HepG2 (cell line): ENCODE results near the gene TMEM131. TPM values are rescaled to one million over a fixed set of nuclear protein-coding genes. Genes with fewer than 3 reads are reported as not detected.
"Not testable (repeated sequence)": the region's sequence is repeated elsewhere in the genome, so short reads cannot be mapped to it uniquely, and the experiment has no call there.

ENCODE experiments used
- ATAC-seq: fragments of 200-7000 bp; cut with Tn5 transposase; 3 replicates; pipeline ENCODE4 v1.9.1; 2020; ENCODE audit warnings: mild to moderate bottlenecking, moderate library complexity
- BruUV-seq: library from RNA; stranded (reverse); fragments of 400-500 nt; replicated peaks from 2 replicates; lab custom pipeline; 2021; lab: Mats Ljungman, UMichigan
- CTCF ChIA-PET: fragments of 300-600 bp; formaldehyde crosslinking; extraction: SDS; loops from one replicate; lab custom pipeline; 2021; ENCODE audit warnings: low total read pairs, inconsistent platforms, low intra/inter-chr PET ratio; lab: Yijun Ruan, JAX
- POLR2A ChIA-PET: fragments of 350-600 bp; sonication (Branson Sonifier 250); formaldehyde crosslinking; loops from one replicate; lab custom pipeline; 2020; ENCODE audit warnings: antibody characterized with exemption, inconsistent platforms; lab: Yijun Ruan, JAX
- DNase-seq: peaks from one replicate; pipeline ENCODE4 v3.0.0-alpha.2; 2015; ENCODE audit warnings: low spot score
- FAIRE-seq: peaks from 3 replicates; lab custom pipeline; 2011; peaks lifted over from hg19 to GRCh38; lab: Jason Lieb, UNC
- H2AFZ ChIP-seq: one replicate; pipeline ENCODE4 v1.6.1; 2011; ENCODE audit warnings: low read length, inconsistent platforms
- H3K27ac ChIP-seq: fragments of 300-600 bp; 3 replicates; pipeline ENCODE4 v1.8.0; 2011; ENCODE audit warnings: mixed run types, mild to moderate bottlenecking, mixed read lengths, low read length, inconsistent platforms; ENCODE audit not compliant: insufficient read depth; ENCODE audit errors: extremely low read length
- H3K27me3 ChIP-seq, 2 experiments: fragments of 200-600 bp in 1 of 2; 2 replicates in 1 of 2; 3 replicates in 1 of 2; pipeline versions ENCODE4 v1.6.0 to v1.8.0; 2011; ENCODE audit warnings: low read length in 2 of 2, mild to moderate bottlenecking in 2 of 2, moderate library complexity in 2 of 2, inconsistent platforms in 1 of 2; ENCODE audit not compliant: insufficient read depth in 2 of 2, control insufficient read depth in 1 of 2
- H3K36me3 ChIP-seq, 2 experiments: fragments of 200-600 bp in 1 of 2; replicated peaks in 1 of 2; 2 replicates in 1 of 2; 3 replicates in 1 of 2; pipeline versions ENCODE4 v1.5.1 to v1.8.0; 2011; ENCODE audit warnings: low read length in 2 of 2, inconsistent platforms in 1 of 2; ENCODE audit not compliant: insufficient read depth in 2 of 2, control insufficient read depth in 1 of 2
- H3K4me1 ChIP-seq: 2 replicates; pipeline ENCODE4 v1.5.1; 2012; ENCODE audit warnings: low read length, inconsistent platforms; ENCODE audit not compliant: insufficient read depth
- H3K4me2 ChIP-seq: 2 replicates; pipeline ENCODE4 v1.6.0; 2011; ENCODE audit warnings: low read depth, low read length, inconsistent platforms
- H3K4me3 ChIP-seq, 3 experiments: fragments of 200-600 bp in 1 of 3; sonication (generic), shearing (Covaris generic) in 1 of 3; replicated peaks in 1 of 3; 2 replicates each; pipeline ENCODE4 v1.5.1; 2011 to 2016; ENCODE audit warnings: low read length in 3 of 3, inconsistent platforms in 2 of 3, low read depth in 2 of 3, mild to moderate bottlenecking in 2 of 3, control low read depth in 1 of 3, mixed read lengths in 1 of 3; ENCODE audit not compliant: insufficient read depth in 1 of 3
- H3K79me2 ChIP-seq: one replicate; pipeline ENCODE4 v1.6.1; 2011; ENCODE audit warnings: low read length, inconsistent platforms; ENCODE audit not compliant: insufficient read depth
- H3K9ac ChIP-seq: 2 replicates; pipeline ENCODE4 v1.6.0; 2011; ENCODE audit warnings: mild to moderate bottlenecking, low read depth, low read length, inconsistent platforms; ENCODE audit not compliant: insufficient read depth
- H3K9me3 ChIP-seq: 2 replicates; pipeline ENCODE4 v1.5.1; 2012; ENCODE audit warnings: mild to moderate bottlenecking, low read length
- H4K20me1 ChIP-seq: 2 replicates; pipeline ENCODE4 v1.6.0; 2011; ENCODE audit warnings: inconsistent platforms, mild to moderate bottlenecking, low read length, moderate library complexity; ENCODE audit not compliant: insufficient read depth
- CREB1 ChIP-seq, 2 experiments: fragments of 450-650 bp in 1 of 2; IDR thresholded peaks; 2 replicates each; pipeline ENCODE4 v1.6.1; 2016 to 2017; ENCODE audit warnings: control low read depth in 1 of 2, mild to moderate bottlenecking in 1 of 2, missing compliant biosample characterization in 1 of 2, missing genetic modification characterization in 1 of 2
- NFKBIZ ChIP-seq: IDR thresholded peaks from 2 replicates; pipeline ENCODE4 v1.6.1; 2018; ENCODE audit warnings: missing genetic modification reagents, missing compliant biosample characterization
- ZBTB39 ChIP-seq: sonication (generic); formaldehyde crosslinking; IDR thresholded peaks from 2 replicates; pipeline ENCODE4 v1.5.0; 2020; ENCODE audit warnings: missing genetic modification reagents
- ZKSCAN8 ChIP-seq: IDR thresholded peaks from 2 replicates; pipeline ENCODE4 v1.6.1; 2016; ENCODE audit warnings: borderline replicate concordance, missing genetic modification reagents, missing compliant biosample characterization
- ZNF275 ChIP-seq: sonication (generic); formaldehyde crosslinking; IDR thresholded peaks from 2 replicates; pipeline ENCODE4 v1.8.0; 2022; ENCODE audit warnings: missing genetic modification reagents, mild to moderate bottlenecking, inconsistent platforms, borderline replicate concordance
- ZNF598 ChIP-seq: sonication (generic); formaldehyde crosslinking; IDR thresholded peaks from 2 replicates; pipeline ENCODE4 v1.5.1; 2020; ENCODE audit warnings: mild to moderate bottlenecking, missing genetic modification reagents, borderline replicate concordance
- ZNF788 ChIP-seq: sonication (generic); formaldehyde crosslinking; IDR thresholded peaks from 2 replicates; pipeline ENCODE4 v1.5.0; 2020; ENCODE audit warnings: mild to moderate bottlenecking, missing genetic modification reagents, borderline replicate concordance
- WGBS: methylation state at CpG from one replicate; pipeline ENCODE4 v1.1.6; 2017; ENCODE audit warnings: low lambda C conversion rate; 5-methylcytosine and 5-hydroxymethylcytosine counted together
- in situ Hi-C: cut with HindIII; loops from 2 replicates; pipeline ENCODE4 v1.10.0; 2017; ENCODE audit warnings: low pct_unique_long_range_greater_than_20kb; ENCODE audit not compliant: extremely low pct_ligation_motif_present
- intact Hi-C: fragments of 100-400 bp; cut with micrococcal nuclease; formaldehyde crosslinking; loops from one replicate; pipeline ENCODE4 v1.10.0; 2022; ENCODE audit not compliant: unreplicated experiment
- polyA plus RNA-seq, 8 experiments: library from polyadenylated mRNA; depleted of rRNA in 3 of 8; stranded (reverse) in 7 of 8; unstranded in 1 of 8; fragments of >200 nt; fragmentation: Illumina TruSeq in 4 of 8; extraction: Trizol in 4 of 8; gene quantifications; 2 replicates each; pipeline versions ENCODE4 v1.2.1 to v1.2.3, GENCODE V29; 2011 to 2016; ENCODE audit warnings: low read depth in 4 of 8, missing spikeins in 1 of 8, mixed read lengths in 1 of 8; ENCODE audit not compliant: insufficient read depth in 1 of 8
- total RNA-seq, 5 experiments: library from RNA; depleted of rRNA; stranded (reverse); fragments of >200 nt; fragmentation: Illumina TruSeq; extraction: Trizol; gene quantifications; 2 replicates each; pipeline ENCODE4 v1.2.3, GENCODE V29; 2016; ENCODE audit warnings: low read depth in 1 of 5

Gene TMEM131
- total and polyA plus RNA-seq, 2 of the 13 experiments (the other 11 are each of a cell fraction or from before 2014, with no cell fraction given): 17.9 to 19.5 TPM

GRCh38 chr2:98025481-98026037, 29.8 kb upstream of the TMEM131 start (continued):
- TF ChIP-seq ZKSCAN8 (CRISPR knock-in tag) (no peak), CREB1 (IDR thresholded peaks at IDR 0.05) (no peak), CREB1 (CRISPR knock-in tag; IDR thresholded peaks at IDR 0.05) (no peak), NFKBIZ (CRISPR knock-in tag) (no peak), ZNF788 (no peak), ZNF275 (no peak), ZNF598 (CRISPR knock-in tag) (no peak), ZBTB39 (CRISPR knock-in tag) (no peak)

- FAIRE-seq, H2AFZ ChIP-seq, H4K20me1 ChIP-seq, H3K36me3 ChIP-seq, H3K27me3 ChIP-seq, BruUV-seq, H3K9me3 ChIP-seq, H3K79me2 ChIP-seq, H3K9ac ChIP-seq, intact Hi-C loops, POLR2A ChIA-PET, H3K4me1 ChIP-seq, ATAC-seq, in situ Hi-C loops, H3K4me3 ChIP-seq, H3K4me2 ChIP-seq, H3K27ac ChIP-seq, DNase-seq, CTCF ChIA-PET: not testable (repeated sequence)
- 7% methylated on average over 3 of the region's 3 CpGs for WGBS
Measured at GRCh38 chr2:98022067-98022466, 26.3 kb upstream of the TMEM131 start.
